HG02588 (cell line): ENCODE measurements around the gene ULBP1.
"Not testable (repeated sequence)": the region's sequence is repeated elsewhere in the genome, so short reads cannot be mapped to it uniquely, and the experiment has no call there.

Experiments
- ATAC-seq: cut with Tn5 transposase; IDR thresholded peaks from one replicate; pipeline ENCODE4 v1.9.1; 2021; ENCODE audit warnings: mild to moderate bottlenecking, moderate library complexity; ENCODE audit not compliant: unreplicated experiment

The ULBP1 gene

DNA sequence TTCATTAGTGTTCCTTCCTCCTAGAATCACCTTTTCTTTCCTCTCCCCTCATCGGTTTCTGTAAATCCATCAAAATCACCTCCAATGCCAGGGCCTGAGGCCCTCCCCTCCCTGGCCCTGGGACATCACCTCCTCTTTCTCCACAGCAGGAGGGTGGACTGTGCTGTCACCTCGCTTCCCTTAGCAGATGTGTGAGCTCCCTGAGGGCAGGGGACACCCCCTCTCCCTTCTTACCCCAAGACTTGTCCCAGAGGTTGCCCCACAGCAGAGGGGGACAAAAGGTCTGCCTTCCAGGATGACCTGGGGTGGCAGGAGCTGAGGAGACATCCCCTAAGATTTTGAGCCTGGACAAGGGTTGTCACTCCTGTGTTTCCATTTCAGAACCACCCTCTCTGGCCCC lies 5.9 kb downstream of the ULBP1 start:
- ATAC-seq: no peak

DNA sequence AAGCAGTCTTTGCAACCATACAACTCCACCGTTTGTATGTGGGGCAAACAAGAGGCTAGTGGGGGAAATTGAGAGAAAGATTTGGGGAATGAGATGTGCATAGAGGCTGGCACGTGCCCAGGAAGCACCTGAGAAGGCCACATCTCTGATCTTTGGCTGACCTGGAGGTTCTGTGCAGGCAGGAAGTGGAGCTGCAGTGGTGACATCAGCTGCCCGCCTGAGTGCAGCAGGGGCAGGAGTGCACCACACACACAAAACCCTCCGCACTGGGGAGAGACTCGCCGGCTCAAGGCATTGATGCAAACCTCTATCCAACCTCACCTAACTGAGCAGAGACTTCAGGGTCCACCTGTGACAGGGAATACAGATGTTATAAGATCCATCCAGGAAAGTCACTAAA lies 10.7 kb downstream of the ULBP1 start:
- not testable (repeated sequence) for ATAC-seq

DNA sequence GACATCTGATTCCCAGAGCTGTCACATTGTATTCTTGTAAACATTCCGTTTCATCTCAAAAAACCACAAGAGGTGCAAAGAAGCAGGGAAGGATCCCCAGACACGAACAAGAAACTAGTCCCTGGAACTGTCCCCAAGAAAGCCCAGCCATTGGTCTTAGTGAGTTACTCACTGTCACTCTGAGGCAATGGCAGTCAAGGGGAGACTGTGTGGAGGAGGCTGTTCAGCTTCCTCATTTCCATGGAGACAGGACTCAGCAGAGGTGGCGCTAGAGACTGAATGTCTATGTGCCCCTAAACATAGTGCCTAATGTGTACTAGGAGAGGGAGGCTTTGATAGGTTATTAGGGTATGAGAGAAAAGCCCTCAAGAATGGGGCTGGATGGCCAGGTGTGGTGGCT lies 11.1 kb downstream of the ULBP1 start:
- ATAC-seq: no peak

DNA sequence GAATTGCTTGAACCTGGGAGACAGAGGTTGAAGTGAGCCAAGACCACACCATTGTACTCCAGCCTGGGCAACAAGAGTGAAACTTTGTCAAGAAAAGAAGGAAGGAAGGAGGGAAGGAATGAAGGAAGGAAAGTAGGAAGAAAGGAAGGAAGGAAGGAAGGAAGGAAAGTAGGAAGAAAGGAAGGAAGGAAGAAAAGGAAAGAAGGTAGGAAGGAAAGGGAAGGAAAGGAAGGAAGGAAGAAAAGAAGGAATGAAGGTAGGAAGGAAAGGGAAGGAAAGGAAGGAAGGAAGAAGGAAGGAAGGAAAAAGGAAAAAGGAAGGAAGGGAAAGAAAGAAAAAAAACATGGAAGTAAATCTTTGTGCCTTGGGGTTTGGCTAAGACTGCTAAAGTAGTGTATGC lies 11.7 kb downstream of the ULBP1 start:
- ATAC-seq: no peak

DNA sequence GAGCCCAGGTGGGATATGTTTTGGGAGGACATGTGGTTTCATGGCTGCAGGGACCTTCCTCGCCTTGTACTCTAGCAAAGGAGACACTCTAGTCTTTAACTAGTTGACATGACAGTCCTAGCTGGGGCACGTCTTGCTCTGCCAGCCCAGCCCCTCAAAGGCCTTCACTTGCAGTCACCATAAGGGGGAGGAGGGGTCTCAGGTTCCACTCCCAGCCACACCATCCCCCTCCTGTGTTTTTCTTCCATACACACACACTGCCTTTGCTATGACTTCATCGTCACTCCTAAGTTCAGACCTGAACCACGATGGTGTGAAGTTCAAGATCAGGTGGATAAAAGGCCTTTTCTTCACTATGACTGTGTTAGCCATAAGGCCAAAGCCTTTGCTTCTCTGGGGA lies 13.5 kb downstream of the ULBP1 start:
- no peak for ATAC-seq

DNA sequence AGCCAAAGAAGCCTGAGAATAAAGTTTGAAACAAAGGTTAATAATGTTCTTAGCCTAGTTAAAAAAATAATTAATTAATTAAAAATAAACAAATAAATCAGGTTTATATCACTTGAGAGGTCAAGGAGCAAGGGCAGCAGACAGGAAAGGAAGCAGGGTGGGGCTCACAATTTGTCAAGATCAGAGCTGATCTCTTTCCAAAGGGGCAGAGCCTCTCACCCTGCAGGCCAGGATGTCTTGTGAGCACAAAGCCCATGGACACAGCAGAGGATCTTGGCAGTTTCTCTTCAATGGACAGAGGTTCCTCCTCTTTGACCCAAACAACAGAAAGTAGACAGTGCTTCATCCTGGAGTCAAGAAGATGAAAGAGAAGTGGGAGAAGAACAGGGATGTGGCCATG lies 14.9 kb downstream of the ULBP1 start:
- no peak for ATAC-seq

DNA sequence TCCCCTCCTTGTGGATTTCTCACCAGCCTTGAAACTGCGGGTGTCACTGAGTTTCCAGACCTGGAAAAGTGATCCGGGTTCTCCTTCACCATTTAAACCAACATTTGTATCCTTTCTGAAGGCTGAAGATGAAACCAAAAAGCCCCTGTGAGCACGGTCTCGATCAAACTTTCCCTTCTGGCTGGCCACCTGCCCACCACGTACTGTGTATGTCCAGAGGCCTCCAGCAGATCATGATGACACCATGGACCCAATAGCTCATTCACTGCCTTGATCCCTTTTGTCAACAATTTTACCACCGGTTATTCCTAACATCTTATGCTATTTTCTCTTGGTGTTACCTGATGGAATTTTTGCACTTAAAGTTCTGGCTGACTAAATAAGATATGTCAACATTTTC lies 15.6 kb downstream of the ULBP1 start:
- no peak for ATAC-seq

DNA sequence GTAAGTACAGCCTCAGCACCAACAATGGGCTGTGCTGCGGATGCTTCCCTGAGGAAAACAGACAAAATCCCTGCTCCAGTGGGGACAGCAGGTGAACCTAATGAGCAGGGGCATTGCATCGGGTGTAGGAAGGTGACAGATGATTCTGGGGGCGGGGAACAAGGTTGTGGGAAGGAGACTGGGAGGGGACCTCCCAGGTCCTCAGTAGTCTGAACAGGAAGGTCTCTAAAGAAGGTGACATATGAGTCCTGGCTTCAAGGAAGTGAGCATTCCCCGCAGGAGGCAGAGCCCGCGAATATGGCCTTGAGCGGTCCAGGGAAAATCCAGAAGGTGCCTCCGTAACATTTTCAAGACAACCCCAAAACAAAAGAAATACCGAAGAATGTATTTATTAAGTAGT lies 19.4 kb downstream of the ULBP1 start:
- no peak for ATAC-seq

DNA sequence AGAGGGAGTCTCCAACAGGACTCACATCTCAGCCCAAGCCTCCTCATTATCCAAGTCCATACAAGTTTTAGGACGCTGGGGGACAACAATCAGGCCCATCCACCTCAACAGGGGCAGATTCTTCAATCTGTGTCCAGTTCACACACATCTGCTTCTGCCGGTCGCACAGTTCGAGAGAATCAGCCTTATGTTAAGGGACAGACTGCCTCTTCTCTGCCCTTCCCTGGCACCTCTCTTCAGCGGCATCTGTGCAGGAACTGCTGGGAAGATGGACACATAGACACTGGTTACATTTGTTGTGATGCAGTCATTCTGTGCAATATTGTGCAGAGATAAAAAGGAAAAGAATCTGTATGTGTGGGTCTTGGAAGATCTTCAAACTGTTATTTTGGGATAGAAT lies 21.0 kb downstream of the ULBP1 start:
- ATAC-seq: no peak

DNA sequence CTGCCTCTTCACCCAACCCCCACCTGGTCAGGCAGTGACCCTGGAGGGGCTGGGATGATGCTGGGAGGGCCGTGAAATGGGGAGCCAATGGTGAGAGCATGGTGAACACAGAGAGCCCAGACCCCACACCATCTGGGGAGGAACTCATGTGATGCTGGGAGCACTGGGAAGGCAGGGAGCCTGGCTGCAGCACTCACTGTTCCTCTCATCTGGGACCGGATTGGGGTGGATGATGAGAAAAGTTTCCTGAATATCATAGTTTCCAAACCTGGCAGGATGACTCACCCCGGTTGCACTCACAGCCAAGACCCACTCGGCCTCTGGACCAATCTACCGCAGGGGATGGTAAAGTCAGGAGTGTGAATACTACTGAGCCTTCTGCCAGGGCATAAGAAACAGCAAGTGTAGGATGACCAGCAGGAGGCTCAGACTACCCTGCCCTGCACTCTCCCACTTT lies 21.8 kb downstream of the ULBP1 start:
- no peak for ATAC-seq

DNA sequence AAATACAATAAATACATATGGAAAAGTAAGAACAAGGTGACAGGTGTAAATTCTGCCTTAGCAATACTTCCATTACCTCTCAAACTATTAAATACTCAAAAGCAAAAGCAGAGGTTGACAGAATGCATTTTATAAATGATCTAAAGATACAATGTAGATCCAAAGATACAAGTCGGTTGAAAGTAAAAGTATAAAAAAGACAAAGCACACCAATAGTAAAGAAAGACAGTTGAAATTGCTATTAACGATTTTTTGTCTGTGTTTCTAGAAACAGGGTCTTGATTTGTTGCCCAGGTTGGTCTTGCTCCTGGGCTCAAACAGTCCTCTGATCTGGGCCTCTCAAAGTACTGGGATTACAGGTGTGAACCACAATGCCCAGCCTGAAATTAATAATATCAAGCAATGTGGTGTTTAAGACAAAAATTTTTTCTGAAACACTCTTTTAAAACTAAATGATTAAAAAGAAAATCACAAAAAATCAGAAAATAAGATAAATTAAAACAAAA lies 23.9 kb downstream of the ULBP1 start:
- ATAC-seq: no peak

DNA sequence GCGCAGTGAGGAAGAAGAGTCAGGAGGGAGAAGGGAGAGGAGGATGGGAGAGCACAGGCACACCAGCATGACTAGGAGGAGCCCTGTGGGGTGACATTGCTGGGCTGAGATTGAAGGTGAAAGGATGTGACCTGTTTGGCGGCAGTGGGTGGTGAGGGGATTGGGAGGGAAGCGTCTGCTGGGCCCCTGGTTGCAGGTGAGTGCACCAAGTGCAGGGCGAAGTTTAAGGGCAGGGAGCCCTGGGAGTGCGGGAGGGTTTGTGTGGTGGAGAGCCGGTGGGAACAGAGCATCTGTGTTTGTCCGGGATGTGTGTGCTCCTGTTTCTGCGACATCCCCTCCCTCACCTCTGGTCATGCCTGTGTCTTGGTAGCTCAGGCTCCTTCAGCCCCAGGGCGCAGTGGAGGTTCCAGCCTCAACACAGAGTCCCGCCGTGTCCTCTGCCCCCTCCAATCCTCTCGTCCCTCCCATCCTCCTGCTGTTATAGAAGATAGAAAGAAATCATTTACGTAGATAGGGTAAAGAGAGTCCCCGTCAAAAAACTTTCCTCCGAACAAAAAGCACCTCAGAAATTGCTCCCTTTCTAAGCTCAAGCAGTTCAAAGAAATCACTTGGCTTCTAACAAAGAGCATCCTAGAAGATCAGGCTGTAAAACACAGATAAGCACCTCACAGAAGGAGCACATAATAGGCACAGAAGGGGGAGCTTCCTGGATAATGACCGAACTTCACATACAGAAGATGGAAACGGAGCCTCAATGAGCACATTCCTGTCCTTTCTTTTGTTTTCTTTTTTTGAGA lies 25.0 kb downstream of the ULBP1 start:
- no peak for ATAC-seq

DNA sequence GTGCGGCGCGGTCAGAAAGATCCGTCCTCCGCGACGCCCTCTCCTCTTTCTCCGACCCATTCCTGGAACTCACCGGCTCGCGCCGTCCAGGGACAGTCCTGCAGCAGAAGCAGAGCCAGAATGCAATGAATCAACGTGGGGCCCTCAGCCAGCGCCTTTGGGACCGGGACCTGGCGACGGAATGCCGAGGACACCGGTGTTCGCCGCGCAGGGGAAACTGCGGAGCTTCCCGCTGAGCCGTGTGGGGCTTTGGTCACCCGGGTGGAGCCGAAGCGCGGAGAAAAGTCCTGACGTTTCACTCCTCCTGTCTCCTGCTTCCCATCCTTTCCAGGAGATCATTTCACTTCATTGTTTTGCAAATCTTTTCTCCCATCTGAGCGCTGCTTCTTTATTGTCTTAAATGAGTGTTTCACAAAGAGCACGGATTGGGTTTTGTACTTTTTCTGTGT lies 26.5 kb downstream of the ULBP1 start:
- no peak for ATAC-seq

DNA sequence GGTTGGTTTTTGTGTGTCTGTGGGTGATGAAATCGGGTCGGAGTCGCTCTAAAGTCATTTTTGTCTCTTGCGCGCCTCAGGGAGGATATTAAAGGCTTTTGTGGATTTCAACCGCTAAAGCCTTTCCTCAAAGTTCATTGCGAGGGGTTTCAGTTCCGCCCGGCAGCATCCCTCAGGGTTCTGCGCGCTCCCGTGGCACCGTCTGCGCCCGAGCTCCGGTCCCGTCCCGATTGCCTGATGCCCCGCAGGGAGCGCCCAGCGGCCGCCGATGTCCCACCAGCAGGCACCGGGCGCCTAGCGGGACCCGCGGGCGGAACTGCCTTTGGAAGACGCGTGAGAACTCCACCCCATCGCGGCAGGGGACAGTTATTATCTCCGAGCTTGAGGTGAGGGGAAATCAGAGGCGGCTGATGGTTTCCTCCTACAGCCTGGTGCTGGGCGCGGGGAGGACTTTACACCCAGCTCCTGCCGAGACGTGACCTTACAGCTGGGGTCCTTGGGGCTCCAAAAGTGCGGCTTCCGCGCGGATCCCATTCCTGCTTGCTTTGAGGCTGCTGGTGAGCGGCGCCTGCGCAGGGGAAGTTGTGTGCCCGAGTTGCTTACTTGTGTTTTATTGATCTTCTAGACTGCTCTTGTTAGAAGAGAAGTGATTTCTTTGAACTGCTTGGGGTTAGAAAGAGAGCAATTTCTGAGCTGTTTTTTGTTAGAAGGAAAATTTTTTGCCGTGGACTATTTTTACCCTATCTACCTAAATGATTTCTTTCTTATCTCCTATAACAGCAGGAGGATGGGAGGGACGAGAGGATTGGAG lies 27.1 kb downstream of the ULBP1 start:
- no peak for ATAC-seq

DNA sequence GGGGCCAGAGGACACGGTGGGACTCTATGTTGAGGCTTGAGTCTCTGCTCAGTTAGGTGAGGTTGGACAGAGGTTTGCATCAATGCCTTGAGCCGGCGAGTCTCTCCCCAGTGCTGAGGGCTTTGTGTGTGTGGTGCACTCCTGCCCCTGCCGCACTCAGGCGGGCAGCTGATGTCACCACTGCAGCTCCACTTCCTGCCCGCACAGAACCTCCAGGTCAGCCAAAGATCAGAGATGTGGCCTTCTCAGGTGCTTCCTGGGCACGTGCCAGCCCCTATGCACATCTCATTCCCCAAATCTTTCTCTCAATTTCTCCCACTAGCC lies 27.7 kb downstream of the ULBP1 start:
- not testable (repeated sequence) for ATAC-seq

DNA sequence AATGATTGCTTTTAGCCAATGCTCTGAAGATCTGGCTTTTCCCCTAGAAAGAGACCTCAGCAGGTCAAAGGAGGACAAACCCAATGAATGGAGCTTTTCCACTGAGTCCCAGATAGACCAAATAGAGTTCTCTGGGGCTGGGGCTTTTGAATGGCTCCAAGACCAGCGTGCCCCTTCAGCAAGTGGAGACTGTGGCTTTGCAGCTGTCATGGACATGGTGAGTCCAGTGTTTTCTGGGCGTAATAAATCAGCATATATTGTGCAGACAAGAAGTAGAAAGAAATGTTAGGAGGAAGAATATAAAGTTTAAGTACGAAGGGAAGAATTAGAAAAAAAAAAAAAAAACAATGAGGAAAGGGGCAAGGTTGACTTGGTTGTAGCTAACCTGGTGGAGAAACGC lies 28.1 kb downstream of the ULBP1 start:
- ATAC-seq: no peak

DNA sequence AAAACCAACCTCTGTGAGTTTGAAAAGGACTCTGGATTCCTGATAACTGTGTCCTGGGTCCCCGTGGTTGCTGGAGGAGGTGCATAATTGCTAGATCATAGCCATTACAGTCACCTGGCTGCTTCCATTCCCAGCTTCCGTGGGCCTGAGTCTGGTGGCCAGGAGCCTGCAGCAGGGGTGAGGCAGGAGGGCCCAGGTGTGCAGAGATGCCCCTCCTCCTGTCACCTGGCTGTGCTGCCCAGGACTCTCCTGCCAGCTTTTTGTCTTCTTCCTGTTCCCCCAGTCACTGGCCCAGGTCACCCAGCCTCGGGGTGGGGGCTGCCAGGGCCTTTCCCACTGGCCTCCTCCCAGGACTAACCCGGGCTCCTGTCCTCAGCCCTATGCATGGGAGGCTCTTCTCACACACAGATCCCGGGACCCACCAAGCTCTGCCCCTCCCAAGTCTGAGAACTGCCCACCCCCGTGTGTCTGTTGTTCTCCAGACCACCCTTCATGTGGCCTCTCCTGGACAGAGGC lies 31.6 kb downstream of the ULBP1 start:
- no peak for ATAC-seq

DNA sequence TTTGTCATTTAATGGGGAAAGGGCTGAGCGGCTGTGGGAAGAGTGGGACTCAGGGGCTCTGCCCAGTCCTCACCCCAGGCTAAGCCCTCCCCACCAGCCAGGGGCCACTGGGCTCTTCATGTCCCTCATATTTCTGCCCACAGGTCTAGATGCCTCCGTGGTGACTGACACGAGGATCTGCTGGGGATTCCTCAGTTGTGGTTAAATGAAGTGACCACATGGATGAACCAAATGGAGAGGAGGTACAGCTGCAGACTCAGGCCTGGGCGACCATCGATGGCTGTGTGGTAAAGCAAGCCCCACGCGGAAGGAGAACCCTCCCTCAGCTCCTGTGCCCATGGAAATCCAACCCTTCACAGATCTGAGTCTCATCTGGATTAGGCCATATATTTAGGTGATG lies 32.2 kb downstream of the ULBP1 start:
- no peak for ATAC-seq

DNA sequence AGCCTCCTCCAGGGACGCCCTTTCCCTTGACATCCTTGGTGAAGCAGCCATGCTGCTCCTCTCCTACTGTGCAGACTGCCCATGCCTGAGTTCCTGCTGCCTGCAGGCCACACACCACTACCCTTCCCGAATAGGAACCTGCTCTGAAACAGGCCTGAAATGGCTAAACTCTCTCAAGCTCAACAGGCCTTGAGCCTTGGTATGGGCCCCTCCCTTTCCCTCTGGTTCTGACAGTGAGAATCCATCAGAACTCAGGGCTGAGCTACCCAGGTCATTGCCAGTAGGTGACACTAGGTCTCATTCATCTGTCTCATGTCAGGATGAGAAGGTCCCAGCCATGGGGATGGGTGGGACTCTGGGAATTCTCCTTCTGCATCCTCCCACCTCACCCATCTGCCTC lies 35.9 kb downstream of the ULBP1 start:
- ATAC-seq: no peak

DNA sequence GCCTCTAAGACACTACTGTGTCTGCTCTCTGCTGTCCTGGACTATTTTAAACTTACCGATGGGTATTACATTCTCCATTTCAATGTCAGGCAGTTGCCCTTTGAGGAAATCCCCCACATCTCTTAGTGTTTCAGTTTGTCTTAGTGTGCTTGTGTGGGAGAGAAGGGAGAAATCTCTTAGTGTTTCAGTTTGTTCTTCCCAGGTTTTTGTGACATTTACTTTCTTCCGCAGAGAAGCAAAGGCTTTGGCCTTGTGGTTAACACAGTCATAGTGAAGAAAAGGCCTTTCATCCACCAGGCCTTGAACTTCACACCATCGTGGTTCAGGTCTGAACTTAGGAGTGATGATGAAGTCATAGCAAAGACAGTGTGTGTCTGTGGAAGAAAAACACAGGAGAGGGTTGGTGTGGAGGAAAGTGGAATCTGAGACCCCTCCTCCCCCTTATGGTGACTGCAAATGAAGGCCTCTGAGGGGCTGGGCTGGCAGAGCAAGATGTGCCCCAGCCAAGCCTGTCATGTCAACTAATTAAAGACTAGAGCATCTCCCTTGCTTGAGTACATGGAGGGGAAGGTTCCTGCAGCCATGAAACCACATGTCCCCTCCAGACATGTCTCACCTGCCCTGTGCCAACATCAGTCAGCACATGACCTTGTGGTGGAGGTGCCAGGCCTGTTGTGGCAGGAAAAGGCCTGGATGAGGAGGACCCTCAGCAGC lies 37.7 kb downstream of the ULBP1 start:
- ATAC-seq: peak; percentile 52

DNA sequence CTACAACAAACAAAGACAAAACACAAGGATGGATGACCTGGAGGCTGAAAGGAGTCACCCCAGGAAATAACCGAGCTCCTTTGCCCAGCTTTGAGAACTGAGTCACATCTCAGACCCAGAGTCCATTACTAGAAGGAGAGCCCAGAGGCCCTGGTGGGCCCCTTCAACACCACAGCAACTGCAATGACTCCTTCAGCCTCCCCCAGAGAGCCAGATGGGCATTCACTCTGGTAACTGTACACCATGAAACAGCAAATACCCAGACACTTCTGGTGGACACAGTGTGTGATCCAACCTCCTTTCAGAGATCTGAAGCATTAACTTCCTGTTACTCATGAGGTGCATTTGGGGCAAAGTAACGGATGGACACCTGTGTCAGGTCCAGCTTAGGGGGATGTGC lies 39.0 kb downstream of the ULBP1 start:
- no peak for ATAC-seq
